RKO (cell line): ENCODE results near the gene RPS27L.

Experiments
- DNase-seq: peaks from one replicate; pipeline ENCODE4 v3.0.0-alpha.2; 2016; ENCODE audit warnings: low spot score

The RPS27L gene

DNA sequence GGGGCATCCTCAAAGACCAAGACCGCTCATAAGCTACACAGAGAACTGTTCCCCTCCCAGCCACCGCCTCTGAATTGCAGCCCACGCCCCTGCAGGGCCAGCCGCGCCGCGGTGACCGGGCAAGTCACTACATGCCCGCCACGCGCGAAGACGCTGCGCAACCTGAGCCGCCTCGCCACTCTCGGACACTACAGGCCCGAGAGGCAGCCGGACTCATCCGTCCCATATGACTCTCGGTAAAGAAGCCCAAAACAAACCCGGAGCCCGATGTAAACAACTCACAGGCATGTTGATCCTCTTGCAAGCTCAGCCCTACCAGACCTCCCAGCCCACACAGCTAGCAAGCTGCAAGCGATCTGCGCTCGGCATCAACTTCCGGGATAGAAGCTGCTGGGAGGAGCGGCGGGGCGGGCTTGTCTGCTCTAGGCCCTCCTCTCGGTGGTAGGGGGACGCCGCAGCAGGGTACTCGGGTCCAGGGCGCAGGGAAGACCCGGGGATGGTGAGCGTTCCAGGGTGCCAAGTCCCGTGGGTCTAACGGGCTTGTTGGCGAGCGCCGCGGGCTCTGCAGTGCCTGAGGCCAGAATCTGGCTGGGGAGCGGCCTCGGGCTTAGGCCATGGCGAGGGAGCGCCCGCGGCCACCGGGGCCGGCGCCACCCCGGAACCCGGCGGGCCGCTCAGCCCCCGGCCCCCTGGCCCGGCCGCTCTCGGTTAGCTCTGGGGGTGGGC, at the start of gene RPS27L:
TSS of gene RPS27L (minus strand) at position 360 of the 726 bp plus-strand sequence. CDS start at position 288, 72 bp downstream.
- DNase-seq, result peak; percentile 92

GRCh38 chr15:63206079-63206478, 48.8 kb upstream of the RPS27L start:
- no peak for DNase-seq

DNA sequence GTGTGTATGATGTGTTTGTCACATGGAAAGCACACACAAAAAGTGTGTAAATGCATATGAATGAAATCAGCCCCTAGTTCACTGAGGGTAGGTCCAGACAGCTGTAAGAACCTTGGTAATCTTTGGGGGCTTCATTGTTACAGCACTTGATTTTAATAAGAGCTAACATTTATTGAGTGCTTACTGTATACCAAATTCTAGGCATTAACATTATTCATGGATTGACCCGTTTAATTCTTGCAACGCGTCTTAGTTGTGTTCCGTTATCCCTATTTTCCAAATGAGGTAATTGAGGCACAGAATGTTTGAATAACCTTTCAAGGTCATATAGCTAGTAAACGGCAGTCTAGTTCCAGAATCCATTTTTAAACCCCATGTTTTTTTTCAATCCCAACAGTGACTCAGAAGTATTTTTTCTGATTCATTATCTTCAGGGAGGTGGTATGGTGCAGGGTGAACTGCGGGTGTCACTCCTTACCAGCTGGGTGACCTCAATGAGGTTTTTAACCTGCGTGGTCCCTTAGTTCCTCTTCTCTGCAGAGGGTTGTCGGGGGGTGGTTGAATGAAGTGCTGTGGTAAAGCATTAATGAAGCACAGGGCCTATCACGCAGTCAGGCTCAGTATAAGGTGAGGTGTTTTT, 46.3 kb upstream of the RPS27L start:
- DNase-seq, result peak; percentile 8

DNA sequence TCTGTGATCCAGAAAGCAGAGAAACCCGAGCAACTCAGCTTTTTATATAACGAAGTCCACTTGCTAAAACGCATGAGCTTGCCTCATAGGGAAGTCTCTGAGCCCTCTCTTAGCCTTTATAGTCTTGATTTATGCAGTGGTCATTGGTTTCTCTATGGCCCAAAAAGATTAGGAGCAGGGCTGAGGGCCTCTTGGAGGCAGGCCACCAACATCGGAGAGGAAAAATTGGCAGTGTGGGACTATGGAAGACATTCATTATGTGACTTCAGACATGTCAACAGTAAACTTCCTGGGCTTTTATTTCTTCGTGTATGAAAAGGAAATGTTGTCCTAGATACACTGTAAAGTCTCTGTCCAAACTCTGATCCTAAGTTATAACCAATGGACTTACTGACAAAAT, 45.6 kb upstream of the RPS27L start:
- DNase-seq, result no peak

DNA sequence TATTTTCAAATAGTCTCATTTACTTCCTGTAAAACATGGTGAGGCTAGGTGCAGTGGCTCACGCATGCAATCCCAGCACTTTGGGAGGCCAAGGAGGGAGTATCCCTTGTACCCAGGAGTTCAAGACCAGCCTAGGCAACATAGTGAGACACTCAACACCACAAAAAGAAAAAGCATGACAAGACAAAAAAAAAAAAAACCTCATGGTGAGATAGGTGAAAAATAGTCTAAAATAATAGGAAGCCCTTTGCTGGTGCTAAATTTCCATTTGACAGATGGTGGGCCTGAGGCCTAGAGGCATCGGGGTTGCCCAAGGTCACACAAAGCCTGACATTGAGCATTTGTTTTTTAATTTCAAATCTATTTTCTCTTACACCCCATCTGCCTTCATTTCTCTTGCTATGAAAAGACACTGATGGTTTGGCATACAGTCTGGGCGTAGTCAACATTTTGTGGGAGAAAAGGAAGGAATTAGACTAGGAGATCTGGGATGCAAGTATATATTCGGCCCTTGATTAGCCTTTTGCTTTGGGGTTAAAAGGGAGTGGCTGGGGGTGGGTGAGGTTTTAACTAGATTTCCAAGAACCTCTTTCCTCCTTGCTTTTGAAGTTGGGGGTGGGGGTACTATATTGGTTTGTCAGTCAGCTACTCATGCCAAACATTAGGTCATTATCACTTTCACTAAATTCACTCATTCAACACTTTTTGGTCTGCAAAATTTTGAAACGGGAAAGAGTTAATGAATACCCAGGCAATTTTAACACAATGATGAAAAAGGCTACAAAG, 43.4 kb upstream of the RPS27L start:
- DNase-seq, result no peak

- no peak for DNase-seq
These were observed 41.3 kb upstream of the RPS27L start for GRCh38 chr15:63198371-63199250.

DNA sequence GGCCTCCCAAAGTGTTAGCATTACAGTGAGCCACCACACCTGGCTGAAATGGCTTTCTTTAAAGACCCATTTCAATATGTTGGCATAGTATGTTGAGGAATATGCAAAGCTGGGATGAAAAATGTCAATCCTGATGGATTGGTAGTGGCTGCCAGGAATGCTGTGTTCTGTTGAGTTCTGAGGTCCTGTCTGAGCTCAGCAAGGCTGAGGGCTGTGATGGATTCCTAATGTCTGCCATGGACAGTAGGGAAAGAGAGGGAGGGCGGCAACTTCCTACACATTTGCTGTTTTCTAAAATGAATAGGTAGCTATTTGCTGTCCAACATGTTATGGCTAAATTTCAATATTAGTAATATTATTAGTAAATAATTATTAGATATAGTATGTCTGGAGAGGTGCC, 40.3 kb upstream of the RPS27L start:
- no peak for DNase-seq

DNA sequence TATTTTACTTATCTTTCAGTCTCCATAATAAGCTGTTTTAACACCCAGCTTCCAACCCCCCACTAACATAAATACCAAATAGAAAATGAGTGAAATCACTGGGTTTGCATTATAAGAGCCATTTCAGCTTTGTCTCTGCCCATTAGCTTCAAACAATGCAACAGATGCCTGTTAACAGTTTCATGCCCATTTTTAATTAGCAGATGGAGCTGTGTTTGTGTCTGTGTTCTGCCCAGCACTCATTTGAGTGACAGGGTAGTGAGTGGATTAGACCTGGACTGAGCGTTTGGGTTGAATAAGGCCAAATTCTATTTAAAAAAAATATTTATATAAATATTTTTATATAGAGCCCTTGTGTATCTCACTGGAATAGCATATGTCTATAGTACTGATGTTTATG, 39.6 kb upstream of the RPS27L start:
- DNase-seq, result no peak

DNA sequence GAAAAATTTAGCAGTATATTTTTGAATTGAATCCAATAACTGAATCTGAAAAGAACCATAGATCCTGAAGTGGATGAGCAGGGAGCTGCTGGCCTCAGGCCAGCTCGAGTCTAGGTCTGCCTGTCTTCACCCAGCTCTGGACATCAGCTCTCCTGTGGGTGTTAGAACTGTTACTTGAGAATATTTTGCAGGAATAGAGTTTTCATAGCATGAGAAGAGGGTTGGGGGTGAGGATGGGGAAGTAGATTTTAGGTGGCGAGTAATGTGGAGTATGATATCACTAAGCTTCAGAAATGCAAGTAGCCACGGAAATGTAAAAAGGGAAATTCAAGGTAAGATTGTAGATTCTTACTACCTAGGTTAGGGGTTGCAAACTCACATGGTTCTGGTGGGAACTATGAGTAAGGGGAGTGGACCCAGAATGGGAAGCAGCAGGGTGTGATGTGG, 38.3 kb upstream of the RPS27L start:
- no peak for DNase-seq

GRCh38 chr15:63194880-63195568, 37.7 kb upstream of the RPS27L start:
- DNase-seq, result no peak

GRCh38 chr15:63194302-63194701, 37.0 kb upstream of the RPS27L start:
- DNase-seq, result no peak

DNA sequence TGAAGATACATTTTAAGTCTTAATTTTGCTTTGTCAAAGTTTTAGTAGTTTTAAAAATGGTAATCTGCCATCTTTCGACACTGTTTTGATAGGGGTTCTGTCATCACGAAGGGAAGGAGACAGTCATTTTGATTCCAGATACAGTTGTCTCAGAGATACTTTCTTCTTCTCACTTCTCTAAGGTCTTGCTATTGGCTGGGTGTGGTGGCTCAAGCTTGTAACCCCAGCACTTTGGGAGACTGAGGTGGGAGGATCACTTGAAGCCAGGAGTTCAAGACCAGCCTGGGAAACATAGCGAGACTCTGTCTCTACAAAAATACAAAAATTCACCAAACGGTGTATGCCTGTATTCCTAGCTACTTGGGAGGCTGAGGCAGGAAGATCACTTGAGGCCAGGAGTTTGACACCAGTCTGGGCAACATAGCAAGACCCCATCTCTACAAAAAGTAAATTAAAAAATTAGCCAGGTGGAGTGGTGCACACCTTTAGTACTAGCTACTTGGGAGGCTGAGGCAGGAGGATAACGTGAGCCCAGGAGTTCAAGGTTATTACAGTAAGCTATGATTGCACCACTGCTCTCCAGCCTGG, 35.4 kb upstream of the RPS27L start:
- DNase-seq, result no peak

- DNase-seq, result no peak
These were observed 34.8 kb upstream of the RPS27L start for GRCh38 chr15:63191895-63192618.

DNA sequence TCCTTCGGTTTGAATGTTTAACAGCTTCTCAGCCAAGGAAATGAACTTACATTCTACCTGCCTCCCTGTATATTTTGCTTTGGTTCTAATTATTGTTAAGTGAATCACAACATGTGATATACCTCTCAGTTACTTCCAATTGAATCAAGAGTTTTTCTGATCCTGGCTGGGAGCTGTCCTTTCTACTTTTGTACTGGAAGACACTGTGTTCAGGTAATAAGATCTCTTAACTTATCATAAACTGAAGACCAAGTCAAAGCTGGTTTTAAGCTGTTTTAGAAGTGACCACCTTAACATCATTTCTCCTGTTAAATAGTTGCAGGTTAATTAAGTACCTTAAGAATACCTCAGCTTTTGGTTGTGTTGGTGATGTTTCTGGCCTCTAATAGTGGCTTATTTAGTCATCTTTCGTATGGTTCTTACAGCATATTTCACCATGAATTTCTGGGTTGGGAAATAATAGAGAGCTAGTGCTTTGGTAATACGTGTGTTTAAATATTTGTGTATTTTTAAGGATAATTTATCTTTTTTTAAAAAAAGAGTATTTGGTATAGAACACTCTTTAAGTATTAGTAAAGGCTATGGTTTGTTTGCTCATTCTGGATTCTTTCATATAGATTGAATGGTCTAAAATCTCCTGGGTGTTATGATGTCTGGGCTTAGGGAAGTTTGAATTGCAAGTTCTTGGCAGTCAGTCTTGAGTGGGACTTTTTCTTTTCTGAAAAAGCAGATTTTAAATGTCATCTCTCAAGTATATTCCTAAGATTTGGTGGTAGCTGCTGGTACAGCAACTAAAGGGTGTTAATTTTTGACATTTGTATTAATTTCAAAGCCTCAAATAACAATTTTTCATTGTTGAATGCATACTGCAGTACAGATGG, 33.7 kb upstream of the RPS27L start:
- no peak for DNase-seq

DNA sequence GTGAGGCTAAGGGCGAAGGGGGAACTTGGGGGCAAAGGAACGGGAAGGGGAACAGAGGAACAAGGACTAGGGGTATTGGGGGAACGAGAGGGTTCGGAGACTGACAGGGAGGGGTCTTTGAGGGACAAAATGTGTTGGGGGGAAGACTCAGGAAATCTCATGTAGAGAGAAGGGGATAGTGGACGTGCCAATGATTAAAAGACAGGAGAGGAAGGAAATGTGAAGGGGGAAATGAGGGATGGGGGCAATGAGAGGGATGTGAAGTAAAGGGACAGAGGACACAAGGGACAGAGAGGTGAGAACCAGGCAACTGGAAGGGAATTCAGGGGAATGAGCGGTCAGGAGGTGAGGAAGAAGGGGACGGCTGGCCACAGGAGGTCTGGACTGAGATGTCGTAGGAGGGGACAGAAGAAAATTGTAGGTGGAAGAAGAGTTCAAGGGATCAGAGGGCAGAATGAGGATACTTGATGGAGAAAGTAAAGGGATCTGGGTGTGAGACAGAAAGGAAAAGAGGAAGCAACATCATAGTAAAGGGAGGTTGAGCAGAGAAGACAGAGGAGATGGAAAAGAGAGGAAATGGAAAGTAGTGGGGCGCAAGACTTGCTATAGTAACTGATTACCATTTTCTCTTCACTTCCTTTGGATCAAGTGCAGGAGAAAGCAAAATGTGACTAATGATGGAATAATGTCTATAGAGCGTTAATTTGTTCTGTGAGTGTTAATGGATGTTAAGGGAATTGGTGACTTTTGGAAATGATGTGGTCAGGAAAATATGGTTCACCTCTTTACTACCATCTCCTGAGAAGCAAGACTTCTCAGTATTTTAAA, 32.9 kb upstream of the RPS27L start:
- peak; percentile 78 for DNase-seq

GRCh38 chr15:63188926-63189871, 31.9 kb upstream of the RPS27L start, which contains the start of gene RAB8B:
TSS of gene RAB8B (plus strand) at chr15:63189606. CDS start at chr15:63189625, 19 bp downstream.
- DNase-seq, result peak; percentile 97
